HG03442 (cell line): ENCODE data around the gene PEMT.
"Not testable (repeated sequence)": the region's sequence is repeated elsewhere in the genome, so short reads cannot be mapped to it uniquely, and the experiment has no call there.

ENCODE experiments used
- ATAC-seq: cut with Tn5 transposase; IDR thresholded peaks from one replicate; pipeline ENCODE4 v1.9.1; 2021; ENCODE audit warnings: mild to moderate bottlenecking, moderate library complexity; ENCODE audit not compliant: unreplicated experiment

PEMT gene, protein sequence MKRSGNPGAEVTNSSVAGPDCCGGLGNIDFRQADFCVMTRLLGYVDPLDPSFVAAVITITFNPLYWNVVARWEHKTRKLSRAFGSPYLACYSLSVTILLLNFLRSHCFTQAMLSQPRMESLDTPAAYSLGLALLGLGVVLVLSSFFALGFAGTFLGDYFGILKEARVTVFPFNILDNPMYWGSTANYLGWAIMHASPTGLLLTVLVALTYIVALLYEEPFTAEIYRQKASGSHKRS

DNA sequence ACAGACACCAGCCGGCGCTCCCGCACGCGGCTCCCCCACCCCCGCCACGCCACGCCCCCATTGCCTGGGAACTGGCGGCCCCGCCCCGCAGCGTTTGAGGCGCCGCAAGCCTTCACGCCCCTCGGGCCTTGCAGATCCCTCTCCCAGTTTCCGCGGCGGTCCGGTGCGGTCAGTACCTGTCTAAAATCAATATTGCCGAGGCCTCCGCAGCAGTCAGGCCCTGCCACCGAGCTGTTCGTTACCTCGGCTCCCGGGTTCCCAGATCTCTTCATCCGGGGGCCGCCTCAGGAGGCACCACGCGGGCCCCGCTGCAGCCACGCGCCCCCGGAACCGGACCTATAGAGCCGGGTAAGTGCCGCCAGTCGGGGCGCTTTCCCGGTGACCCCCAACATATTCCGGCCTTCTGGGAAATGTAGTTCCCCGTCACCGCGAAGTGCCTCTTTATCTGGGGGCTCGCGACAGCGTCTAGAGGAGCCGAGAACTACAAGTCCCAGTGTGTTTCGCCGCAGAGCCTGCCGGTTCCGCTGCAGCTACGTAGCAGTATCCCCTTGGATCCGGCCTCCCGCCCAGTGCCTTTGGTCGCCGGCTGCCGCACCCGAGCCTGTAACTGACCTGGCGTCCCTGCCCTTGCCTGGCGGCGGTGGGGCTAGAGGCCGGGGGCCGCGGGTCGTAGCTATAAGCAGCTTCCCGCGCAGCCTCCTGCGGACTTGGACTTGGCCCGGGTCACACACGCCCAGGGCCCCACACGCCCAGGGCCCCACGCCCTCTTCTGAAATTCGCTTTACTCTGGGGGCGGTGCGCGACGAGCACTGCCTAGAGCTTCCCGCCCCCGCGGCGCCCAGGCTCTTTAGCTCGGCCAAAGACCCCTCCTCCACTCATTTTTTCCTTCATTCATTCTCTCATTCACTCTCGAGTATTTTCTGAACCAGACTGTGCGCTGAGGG is at the start of gene PEMT:
TSS of gene PEMT (minus strand) at position 354 of the 944 bp plus-strand sequence. CDS start at position 272, 82 bp downstream.
- peak; percentile 93 for ATAC-seq

DNA sequence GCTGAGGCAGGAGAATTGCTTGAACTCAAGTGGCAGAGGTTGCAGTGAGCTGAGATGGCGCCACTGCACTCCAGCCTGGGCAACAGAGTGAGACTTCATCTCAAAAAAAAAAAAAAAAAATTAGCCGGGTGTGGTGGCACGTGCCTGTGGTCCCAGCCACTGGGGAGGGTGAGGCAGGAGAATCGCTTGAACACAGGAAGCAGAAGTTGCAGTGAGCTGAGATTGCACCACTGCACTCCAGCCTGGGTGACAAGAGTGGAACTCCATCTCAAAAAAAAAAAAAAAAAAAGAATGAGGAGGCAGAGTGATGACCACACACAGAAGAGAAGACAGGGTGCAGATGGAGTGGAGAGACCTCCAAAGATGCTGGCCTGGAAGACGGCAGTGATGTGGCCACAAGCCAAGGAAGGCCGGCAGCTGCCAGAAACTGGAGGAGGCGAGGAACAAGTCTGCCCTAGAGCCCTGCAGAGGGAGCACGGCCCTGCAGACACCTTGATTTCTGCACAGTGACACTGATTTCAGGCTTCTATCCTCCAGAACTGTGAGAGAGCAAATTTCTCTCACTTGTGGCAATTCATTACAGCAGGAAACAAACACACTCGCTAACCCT is 48.3 kb upstream of the PEMT start:
- ATAC-seq: not testable (repeated sequence)

DNA sequence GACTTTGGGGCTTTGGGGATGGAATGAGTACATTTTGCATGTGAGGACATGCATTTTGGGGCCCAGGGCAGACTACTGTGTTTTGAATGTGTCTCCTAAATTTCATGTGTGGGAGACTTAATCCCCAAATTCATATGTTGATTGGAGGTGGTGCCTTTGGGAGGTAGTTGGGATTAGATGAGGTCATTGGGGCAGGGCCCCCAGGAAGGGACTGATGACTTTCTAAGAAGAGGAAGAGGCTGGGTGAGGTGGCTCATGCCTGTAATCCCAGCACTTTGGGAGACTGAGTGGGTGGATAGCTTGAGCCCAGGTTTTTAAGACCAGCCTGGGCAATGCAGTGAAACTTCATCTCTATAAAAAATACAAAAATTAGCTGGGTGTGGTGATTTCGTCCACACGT is 47.0 kb upstream of the PEMT start:
- ATAC-seq: no peak

DNA sequence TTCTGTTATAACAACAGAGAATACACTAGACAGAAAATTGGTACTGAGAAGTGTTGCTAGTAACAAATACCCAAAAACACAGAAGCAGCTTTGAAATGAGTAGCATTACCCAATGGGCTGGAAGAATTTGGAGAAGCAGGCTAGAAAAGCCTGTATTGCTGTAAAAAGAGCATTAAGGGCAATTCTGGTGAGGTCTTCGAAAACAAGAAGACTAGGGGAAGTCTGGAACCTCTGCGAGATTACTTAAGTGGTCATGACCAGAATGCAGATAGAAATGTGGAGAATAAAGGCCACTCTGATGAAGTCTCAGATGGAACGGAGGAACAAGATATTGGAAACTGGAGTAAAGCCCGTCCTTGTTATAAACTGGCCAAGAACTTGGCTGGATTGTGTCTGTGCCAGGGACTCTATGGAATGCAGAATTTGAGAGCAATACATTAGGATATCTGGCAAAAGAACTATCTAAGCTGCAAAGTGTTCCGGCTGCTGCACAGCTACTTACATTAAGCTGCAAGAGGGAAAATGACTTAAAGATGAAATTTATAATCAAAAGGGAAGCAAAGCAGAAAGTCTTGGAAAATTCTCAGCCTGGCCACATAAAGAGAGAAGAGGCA is 44.9 kb upstream of the PEMT start:
- ATAC-seq: no peak

DNA sequence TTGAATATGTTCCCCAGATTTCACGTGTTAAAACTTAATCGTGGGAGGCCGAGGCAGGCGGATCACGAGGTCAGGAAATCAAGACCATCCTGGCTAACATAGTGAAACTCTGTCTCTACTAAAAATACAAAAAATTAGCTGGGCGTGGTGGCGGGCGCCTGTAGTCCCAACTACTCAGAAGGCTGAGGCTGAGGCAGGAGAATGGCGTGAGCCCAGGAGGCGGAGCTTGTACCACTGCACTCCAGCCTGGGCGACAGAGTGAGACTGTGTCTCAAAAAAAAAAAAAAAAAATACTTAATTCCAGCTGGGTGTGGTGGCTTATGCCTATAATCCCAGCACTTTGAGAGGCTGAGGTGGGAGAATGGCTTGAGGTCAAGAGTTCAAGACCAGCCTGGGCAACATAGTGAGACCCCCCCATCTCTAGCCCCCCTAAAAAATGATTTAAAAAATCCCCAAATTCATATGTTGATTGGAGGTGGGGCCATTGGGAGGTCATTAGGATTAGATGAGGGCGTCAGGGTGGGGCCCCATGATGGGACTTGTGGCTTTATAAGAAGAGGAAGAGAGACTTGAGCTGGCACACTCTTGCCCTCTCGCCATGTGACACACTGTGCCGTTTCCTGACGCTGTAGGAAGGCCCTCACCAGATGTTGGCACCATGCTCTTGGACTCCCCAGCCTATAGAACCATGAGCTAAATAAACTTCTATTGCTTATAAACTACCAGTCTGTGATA is 44.2 kb upstream of the PEMT start:
- ATAC-seq: not testable (repeated sequence)

DNA sequence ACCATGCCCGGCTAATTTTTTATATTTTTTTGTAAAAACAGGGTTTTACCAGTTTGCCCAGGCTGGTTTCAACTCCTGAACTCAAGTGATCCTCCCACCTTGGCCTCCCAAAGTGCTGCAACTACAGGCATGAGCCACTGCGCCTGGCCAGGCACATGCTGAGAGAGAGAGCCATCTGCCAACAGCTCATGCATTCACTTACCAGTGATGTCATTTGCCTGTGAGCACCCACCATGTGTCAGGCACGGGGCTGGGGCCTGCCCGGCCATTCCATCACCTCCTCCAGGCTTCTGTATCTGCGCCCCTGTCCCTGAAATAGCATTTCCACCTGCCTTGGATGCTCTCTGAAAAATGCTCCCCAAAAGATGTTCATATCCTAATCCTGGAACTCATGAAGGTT is 43.6 kb upstream of the PEMT start:
- no peak for ATAC-seq

DNA sequence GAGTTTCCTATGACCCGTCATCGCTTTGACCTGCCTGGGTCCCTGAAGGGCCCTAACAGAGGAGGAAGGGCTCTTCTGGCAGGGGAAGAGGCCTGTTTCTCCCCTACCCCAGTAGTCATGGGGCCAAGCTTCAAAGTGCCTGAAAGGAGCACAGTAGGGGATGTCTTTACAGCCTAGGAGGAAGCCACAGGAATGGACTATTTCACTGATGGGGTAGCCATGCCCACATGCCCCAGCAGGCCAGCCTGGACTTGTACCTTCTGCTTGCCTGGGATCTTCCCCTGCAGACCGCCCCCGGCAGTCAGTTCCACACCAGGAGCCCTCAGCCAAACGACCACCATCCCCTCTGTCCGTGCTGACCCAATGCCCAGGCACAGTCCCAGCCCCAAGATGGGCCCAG is 41.8 kb upstream of the PEMT start:
- no peak for ATAC-seq

DNA sequence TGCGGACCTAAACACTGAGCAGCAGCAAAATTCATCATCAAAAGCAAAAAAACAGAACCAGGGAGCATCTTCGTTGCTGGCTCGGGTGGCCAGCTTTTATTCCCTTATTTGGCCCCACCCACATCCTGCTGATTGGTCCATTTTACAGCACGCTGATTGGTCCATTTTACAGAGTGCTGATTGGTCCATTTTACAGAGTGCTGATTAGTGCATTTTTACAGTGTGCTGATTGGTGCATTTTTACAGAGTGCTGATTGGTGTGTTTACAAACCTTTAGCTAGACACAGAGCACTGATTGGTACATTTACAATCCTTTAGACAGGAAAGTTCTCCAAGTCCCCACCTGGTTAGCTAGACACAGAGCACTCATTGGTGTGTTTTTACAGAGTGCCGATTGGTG is 41.2 kb upstream of the PEMT start:
- ATAC-seq: not testable (repeated sequence)

DNA sequence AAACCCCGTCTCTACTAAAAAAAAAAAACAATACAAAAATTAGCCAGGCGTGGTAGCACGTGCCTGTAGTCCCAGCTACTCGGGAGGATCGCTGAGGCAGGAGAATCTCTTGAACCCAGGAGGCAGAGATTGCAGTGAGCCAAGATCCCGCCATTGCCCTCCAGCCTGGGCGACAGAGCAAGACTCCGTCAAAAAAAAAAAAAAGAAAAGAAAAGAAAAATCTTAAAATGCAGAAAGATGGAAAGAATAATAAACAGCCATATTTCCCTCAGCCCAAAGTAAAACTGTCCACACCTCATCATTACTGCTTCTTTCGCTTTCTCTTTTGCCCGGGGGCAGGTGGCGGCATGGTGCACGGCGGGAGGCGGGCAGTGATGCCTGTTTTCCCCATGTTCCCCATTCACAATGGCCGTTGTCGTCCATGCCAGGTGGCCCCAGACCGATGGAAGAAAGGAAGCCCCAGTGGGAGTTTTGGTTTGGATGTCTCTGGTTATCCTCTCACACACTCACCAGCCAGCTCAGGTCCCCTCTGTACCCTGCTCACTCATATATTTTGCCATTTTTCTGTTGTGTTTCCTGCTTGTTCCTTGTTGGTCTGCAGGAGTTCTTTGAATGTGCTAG is 37.0 kb upstream of the PEMT start:
- ATAC-seq: no peak

DNA sequence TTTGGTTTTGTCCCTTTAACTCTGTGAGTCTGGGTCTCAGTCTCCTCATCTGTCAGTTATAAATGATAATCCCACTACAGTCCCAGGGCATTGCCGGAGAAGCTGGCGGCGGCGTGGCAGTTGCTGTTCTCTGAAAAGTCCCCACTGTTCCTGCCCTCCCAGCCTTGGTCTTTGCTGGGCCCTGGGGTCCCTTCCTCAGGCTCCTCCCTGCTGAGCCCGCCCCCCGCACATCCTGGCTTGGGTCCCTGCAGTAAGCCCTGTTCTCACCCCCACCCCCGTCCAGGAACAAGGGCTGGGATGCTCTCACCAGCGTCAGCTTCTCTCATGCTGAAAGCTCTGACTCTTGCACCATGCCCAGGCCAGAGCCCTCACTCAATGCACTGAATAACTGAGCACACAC is 35.3 kb upstream of the PEMT start:
- no peak for ATAC-seq

DNA sequence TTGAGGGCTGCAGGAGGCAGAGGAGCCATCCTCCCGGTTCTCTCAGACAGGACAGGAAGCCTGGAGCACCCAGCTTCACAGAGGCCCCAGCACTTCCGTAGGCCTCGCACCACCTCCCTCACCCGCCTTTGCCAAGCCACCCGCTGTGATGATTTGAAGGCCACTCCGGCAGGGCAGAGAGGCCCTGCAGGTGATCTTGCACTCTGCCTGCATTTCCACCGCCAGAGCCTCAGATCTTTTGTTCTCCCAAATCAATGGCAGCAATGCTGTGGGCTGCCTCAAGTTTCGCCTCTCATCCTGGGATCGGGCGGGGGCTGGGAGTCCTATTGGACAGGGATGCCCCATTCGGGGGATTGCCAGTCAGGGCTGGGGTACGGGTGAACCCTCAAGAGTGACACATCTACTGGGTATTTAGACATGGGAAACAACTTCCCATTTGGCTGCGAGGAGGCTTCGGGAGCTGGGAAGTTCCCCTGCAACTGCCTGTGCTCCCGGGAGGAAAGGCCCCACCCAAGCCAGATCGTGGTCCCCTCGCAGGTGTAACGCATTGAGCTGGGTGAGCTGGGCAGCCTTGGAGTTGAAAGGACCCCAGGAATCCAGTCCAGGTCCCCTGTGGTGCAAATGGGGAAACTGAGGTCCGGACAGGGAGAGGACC is 34.8 kb upstream of the PEMT start:
- no peak for ATAC-seq

DNA sequence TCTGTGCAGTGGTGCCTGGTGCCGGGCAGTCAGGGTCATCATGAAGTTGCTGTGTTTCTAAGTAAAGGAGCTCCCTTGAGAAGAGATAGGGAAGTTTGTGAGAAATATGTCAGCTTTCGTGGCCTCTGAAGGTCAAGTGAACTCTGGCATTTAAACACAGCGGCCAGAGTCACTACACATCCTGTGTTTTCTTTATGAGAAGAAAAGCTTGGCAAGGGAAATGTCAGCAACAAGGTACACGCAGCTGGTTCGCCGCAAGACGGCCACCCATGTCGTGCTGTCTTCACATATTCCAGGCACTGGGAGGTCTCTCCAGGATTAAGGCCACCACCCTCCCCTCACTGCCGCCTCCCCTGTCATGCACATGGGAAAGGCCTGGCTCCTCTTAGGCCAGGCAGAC is 33.2 kb upstream of the PEMT start:
- no peak for ATAC-seq

DNA sequence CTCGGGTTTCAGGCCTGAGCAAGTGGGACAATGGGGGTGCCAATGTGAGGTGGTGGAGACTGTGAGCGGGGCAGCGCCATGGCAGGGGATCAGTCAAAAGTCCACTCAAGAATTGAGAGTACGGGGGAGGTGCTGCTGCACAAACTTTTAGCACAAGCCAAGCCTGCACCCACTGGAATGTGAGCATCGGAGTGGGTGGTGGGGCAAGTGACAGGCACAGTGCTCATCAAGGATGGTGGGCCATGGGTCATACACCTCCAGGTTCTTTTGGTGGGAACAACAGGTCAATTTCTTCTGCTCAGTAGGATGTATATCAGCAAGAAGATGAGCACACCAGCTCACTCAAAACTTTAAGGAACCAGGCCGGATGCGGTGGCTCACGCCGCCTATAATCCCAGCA is 32.4 kb upstream of the PEMT start:
- no peak for ATAC-seq

DNA sequence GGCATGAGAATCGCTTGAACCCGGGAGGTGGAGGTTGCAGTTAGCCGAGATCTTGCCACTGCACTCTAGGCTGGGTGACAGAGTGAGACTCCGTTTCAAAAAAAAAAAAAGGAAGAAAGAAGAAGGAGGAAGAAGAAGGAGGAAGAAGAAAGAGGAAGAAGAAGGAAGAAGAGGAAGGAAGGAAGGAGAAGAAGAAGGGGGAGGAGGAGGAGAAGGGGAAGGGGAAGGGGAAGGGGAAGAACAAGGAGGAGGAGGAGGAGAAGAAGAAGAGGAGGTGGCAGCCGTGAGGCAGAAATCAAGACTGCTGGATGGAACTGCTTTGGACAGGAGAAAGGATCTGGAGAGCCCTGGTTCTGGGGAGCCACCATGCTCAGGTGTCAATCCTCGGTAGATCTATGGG is 29.7 kb upstream of the PEMT start:
- ATAC-seq: no peak

DNA sequence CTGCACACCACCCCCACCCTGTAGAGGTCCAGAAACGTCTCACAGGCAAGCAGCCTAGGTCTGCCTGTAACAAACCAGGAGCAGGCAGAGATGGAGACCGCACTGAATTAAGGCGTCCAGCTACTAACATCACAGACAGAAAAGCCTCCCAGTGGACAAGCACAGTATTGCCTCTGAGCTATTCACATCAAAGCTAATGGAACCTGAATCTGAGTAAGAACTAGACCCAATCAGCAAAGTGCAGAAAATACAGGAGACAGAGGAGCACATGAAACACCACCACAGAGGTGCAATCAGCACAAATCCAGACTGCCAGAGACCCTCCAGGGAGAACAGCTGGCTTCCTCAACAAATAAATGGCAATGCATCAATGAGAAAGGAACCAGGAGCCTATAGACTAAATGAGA is 22.2 kb upstream of the PEMT start:
- peak; percentile 55 for ATAC-seq

DNA sequence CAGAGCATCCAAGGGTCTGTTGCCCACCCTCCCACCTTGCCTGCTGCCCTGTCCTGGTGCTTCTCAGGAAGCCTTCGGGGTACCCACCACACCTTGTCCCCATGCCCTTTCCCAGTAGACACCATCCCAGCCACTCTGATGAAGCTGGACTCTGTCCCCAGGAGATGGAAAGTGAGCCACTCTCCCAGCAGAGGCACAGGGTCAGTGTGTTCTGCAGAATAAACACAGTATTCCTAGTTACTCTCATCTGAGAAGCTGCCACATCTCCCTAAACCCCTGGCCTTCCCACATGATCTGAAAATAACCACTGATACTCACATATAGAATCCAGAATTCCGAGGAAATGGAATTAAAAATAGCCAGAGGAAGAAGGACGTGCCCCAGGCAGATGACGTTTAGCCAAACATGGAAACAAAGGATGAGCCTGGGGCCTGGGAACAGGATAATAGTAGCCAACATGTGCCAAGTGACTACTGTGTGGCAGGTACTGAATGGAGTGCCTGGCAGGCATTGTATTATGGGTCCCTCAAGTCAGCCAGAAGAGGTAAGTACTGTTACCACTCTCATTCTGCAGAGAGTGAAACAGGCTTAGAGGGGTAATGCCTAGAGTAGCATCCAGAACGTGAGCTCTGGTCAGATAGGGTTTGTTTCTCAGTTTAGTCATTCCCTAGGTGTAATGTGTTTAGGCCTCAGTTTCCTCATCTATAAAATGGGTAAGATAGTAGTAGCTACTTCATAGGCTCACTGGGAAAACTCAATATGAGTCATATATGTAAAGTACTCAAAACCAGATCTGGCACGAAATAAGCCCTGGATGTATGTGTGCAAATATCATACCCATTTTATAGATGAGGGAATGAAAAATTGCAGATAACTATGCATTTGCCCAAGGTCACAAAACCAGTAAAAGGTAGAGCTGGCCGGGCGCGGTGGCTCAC is 20.8 kb upstream of the PEMT start:
- no peak for ATAC-seq

DNA sequence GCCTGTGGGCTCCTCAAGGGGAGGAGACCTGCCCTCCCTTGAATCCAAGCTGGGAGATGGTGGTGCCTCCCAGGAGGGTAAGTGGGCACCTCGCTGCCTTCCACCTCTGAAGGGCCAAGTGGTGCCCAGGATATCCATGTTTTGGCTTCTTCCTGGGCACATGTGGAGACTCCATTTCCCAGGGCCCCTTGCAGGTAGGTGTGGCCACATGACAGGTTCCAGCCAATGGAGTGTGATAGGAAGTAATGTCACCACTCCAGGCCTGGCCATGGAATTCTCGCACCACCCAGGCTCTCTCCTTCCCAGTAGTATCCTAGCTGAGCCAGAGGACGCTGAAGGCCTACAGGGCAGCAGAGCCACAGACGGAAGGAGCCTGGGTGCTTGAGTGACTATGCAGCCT is 17.6 kb upstream of the PEMT start:
- no peak for ATAC-seq

DNA sequence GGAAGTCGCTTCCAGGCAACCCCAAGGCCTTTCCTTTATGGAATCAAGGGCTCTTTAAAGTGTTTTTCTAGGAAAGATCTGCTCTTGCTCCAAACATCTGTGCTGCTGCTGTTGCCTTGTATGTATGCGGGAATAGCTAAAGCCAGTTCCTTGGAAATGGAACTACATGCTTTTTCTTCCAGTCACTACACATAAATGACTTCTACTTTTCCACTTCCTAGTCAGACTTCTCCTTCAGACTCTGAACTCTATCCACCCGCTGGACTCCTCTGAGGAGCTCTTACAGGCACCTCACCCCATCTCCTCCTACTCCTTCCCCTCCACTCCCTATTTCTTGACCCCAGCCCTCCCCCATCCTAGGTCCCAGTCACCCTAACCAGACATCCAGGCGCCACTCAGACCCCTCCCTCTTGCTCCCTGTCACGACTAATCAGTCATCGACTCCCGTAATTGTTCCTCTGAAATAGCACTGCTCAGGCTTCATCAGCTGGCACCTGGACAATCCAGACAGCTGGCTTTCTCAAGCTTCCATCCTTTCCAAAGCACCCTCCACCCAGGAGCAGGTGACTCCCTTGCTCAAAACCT is 15.0 kb upstream of the PEMT start:
- ATAC-seq: no peak
